ENCODE data around the gene TIRAP.

Gene TIRAP

GRCh38 chr11:126322996-126323395 lies 40.1 kb downstream of the TIRAP start:
- no peak for DNase-seq (ENCODE audit: low read depth in 2 of 2)

DNA sequence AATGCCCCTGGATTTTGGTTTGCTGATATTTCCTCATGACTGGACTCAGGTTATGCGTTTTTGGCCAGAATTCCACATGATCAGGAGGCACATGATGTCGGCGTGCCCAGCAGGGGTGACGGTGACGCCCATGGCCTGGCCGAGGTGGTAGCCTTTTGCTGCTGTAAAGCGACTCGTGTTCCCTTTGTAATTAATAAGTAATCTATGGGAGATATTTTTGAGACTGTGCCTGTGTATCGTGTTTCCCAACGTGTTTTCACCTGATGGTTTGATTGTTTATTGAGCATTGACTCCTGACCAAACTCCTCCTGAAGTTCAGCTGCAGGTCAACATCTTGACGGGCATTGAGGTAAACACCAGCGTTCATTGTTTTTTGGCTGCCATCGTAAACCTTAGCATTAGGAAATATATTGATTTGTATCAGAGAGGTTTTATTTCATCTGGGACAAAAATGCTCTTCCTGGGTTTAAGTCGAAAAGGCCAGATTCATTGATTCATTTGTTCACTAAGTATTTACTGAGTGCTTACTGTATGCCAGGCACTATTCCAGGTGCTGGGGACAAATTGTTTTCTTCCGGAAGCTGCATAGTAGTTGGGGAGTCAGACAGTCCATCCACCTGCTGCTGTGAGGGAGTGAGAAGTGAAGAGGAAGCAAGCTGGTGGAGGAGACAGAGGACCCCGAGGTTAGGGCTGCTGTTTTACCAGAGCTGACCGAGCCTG lies 44.5 kb downstream of the TIRAP start:
- DNase-seq (ENCODE audit: low read depth in 2 of 2): no peak

GRCh38 chr11:126328001-126328390 lies 45.1 kb downstream of the TIRAP start:
- DNase-seq (ENCODE audit: low read depth in 2 of 2): no peak

- DNase-seq (ENCODE audit: low read depth in 2 of 2): no peak
Observed at GRCh38 chr11:126328444-126328843, 45.6 kb downstream of the TIRAP start.

GRCh38 chr11:126328938-126329643 lies 46.2 kb downstream of the TIRAP start:
- no peak for DNase-seq (ENCODE audit: low read depth in 2 of 2)

GRCh38 chr11:126329644-126330211 lies 46.8 kb downstream of the TIRAP start:
- DNase-seq (ENCODE audit: low read depth in 2 of 2): no peak

- no peak for DNase-seq (ENCODE audit: low read depth in 2 of 2)
Observed at GRCh38 chr11:126331286-126331685, 48.4 kb downstream of the TIRAP start.

- DNase-seq (ENCODE audit: low read depth in 2 of 2): no peak
Observed at GRCh38 chr11:126332221-126332711, 49.4 kb downstream of the TIRAP start.

DNA sequence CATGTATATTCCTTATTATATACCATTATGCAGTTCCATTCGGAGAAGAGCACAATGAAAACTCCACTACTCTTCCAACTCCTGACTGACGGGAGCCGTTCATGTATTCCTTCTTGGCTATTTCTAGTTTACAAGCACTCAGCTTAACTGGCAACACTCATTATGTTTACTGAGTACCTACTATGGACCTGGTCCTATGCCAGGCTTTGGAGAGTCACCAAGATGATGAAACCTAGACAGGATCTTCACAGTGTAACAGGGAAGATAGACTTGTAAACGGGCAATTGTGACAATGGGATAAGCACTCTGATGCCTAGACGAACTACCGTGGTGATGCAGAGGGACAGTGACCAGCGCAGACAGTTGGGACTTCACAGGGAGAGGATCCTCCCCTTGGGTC lies 50.2 kb downstream of the TIRAP start:
- no peak for DNase-seq (ENCODE audit: low read depth in 2 of 2)

DNA sequence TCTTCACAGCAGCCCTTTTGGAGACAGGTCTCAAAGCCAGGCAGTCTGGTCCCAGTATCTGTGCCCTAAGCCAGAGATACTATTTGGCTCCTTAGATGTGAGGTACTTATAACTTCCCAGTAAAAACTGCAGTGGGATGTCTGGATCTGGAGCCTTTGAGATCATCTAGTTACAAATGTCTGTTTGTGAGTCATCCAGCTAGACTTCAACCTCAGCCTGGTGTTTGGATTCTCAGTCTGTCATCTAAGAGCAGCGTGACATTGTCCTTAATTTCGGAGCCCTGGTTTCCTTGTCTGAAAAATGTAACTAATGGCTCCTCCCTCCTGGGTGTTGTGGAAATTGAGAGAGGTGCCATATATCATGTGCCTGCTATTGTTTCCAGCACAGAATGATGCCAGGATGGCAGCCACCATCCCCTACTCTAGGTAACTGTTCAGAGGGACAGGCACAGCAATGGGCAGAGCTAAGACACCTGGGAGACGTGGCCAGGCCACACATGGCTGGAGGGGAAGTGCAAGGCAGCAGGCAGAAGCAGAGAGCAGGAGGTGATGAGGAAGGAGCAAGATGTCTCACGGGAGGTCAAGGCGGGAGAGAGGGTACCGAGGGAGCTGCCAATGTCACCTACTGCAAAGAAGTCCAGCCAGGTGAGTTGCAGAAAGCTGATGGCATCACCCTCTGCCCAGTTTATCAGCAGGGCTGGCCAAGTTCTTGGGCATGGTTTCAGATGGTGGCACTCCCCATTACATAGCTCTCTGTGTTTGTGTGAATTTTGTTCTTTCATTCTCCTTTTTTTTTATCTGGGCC lies 52.0 kb downstream of the TIRAP start:
- DNase-seq (ENCODE audit: low read depth in 2 of 2): no peak

- DNase-seq (ENCODE audit: low read depth in 2 of 2): no peak
Observed at GRCh38 chr11:126335463-126335760, 52.5 kb downstream of the TIRAP start.

DNA sequence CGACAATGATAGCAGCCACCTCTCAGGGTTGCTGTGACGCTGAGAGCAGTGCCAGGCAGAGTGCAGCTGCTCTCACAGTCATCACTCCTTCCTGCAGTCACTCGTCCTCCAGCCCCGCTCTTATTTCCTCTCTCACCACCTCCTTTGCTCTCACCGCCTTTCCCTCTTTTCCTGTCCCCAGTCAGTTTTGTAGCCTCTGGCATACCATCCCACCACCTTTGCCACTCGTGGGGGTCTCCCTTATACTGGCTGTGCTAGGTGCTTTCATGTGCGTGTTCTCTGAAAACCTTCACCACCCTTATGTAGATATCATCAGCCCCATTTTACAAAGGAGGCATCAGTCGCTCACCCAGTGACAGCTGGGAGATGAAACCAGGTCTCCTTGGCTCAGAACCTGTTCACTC lies 53.2 kb downstream of the TIRAP start:
- no peak for DNase-seq (ENCODE audit: low read depth in 2 of 2)

- DNase-seq (ENCODE audit: low read depth in 2 of 2): no peak
Observed at GRCh38 chr11:126336671-126337101, 53.8 kb downstream of the TIRAP start.

GRCh38 chr11:126337126-126337473 lies 54.2 kb downstream of the TIRAP start:
- no peak for DNase-seq (ENCODE audit: low read depth in 2 of 2)

GRCh38 chr11:126337474-126338241 lies 54.8 kb downstream of the TIRAP start:
- DNase-seq (ENCODE audit: low read depth in 2 of 2): no peak

GRCh38 chr11:126338346-126339055 lies 55.6 kb downstream of the TIRAP start:
- DNase-seq (ENCODE audit: low read depth in 2 of 2): no peak

DNA sequence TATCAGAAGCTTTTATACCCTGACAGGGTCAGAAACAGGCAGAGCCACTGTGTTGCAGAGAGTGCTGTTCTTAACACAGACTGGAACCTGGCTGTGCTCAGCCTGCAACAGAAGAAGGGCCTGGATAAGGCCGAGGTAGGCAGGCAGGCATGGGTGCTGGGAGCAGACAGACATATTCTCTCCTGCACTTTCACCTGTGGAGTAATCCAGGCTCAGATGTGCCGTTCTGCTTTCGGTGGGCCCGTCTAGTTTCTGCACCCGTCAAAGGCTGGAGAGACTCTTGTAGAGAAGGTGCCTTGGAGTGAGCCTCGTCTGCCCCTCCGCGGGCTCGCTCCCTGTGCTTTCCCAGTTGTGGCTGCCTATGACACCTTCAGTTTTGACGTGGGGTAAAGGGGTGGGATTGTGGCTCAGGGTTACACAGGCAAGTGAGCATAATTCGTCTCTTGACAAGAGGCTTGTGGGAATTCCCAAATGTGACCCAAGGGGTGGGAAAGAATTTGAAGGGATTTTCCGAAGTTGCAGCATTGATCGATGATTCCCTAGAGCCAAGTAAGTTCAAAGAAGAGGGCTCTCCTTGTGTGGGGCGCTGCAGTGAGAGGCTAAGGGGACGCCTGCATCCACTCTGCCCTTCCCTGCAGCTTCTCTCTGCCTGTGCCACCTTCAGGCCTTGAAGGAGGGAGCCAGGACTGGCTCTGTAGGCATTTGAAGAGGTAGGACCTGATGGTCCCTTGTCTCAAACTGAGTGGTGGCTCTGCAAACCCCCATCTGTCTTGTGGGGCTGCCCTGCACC lies 56.4 kb downstream of the TIRAP start:
- DNase-seq (ENCODE audit: low read depth in 2 of 2): no peak

- no peak for DNase-seq (ENCODE audit: low read depth in 2 of 2)
Observed at GRCh38 chr11:126339863-126340434, 57.1 kb downstream of the TIRAP start.

DNA sequence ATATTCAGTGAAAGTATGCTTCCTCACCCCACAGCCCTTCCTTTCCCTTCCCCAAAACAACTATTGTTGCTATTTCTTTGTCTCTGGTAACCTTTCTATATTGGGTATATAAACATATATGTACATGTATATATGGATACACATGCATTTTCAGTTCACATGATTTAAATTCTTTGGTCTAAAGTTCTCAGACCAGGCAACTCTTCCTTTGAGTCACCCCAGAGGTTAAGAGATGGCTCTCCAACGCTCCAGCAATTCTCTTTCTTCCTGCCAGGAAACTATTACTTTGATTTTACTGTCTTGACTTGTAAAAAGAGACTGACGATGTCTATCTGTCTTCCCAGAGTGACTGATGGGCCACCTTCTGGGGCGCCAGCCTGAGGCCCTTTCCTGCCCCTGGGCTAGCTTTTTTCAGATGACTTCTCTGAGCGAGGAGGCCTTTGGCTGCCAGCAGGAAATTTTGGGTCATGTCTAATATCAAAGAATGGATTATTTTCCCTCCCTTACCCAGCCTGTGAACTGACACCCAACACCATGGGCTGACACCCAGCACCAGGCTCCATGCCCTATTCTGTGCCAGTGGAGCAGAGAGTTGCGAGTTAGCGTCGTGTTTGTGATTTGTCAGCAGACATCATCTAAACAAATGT lies 58.2 kb downstream of the TIRAP start:
- DNase-seq (ENCODE audit: low read depth in 2 of 2): no peak

Data from stimulated activated CD4-positive, alpha-beta T cell treated with anti-CD3 and anti-CD28 coated beads, Interleukin-15, amount 100 ng/mL, for 48 hours (primary cell).